Measurements from ENCODE around the gene DUSP1.

DNA sequence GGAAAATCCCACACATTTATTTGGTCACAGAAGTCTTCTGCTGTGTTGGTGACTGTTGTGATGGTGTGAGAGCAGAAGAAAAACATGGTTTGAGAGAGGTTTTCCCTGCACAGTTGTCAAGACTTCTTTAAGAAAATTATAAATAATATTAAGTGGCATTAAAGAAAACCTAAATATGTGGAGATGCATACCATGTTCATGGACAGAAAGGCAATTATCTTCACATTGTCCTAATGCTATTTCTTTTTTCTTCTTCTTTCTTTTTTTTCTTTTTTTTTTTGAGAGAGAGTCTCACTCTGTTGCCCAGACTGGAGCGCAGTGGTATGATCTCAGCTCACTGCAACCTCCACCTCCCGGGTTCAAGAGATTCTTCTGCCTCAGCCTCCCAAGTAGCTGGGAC is 38.8 kb upstream of the DUSP1 start:
- no peak for TF ChIP-seq MYC (IDR thresholded peaks at IDR 0.05; ENCODE audit: insufficient read depth, insufficient read length, insufficient replicate concordance, low read length, severe bottlenecking)
- no peak for TF ChIP-seq SUZ12 (IDR thresholded peaks at IDR 0.05; ENCODE audit: unreplicated experiment)
- TF ChIP-seq, protein P1, sequence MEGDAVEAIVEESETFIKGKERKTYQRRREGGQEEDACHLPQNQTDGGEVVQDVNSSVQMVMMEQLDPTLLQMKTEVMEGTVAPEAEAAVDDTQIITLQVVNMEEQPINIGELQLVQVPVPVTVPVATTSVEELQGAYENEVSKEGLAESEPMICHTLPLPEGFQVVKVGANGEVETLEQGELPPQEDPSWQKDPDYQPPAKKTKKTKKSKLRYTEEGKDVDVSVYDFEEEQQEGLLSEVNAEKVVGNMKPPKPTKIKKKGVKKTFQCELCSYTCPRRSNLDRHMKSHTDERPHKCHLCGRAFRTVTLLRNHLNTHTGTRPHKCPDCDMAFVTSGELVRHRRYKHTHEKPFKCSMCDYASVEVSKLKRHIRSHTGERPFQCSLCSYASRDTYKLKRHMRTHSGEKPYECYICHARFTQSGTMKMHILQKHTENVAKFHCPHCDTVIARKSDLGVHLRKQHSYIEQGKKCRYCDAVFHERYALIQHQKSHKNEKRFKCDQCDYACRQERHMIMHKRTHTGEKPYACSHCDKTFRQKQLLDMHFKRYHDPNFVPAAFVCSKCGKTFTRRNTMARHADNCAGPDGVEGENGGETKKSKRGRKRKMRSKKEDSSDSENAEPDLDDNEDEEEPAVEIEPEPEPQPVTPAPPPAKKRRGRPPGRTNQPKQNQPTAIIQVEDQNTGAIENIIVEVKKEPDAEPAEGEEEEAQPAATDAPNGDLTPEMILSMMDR (IDR thresholded peaks at IDR 0.05 in 2 of 3, conservative IDR thresholded peaks at IDR 0.05 in 1 of 3; ENCODE audit: control insufficient read depth in 2 of 3, extremely low read depth in 1 of 3, insufficient read depth in 1 of 3, low read depth in 3 of 3, low read length in 3 of 3): no peak
- TF ChIP-seq ZSCAN29 (IDR thresholded peaks at IDR 0.05): no peak
- TF ChIP-seq, protein P2, sequence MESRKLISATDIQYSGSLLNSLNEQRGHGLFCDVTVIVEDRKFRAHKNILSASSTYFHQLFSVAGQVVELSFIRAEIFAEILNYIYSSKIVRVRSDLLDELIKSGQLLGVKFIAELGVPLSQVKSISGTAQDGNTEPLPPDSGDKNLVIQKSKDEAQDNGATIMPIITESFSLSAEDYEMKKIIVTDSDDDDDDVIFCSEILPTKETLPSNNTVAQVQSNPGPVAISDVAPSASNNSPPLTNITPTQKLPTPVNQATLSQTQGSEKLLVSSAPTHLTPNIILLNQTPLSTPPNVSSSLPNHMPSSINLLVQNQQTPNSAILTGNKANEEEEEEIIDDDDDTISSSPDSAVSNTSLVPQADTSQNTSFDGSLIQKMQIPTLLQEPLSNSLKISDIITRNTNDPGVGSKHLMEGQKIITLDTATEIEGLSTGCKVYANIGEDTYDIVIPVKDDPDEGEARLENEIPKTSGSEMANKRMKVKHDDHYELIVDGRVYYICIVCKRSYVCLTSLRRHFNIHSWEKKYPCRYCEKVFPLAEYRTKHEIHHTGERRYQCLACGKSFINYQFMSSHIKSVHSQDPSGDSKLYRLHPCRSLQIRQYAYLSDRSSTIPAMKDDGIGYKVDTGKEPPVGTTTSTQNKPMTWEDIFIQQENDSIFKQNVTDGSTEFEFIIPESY (IDR thresholded peaks at IDR 0.05): no peak
- no peak for TF ChIP-seq FOXM1 (IDR thresholded peaks at IDR 0.05; ENCODE audit: low read depth, low read length)
- no peak for TF ChIP-seq POLR2AphosphoS2 (IDR thresholded peaks at IDR 0.05; ENCODE audit: low read depth, low read length)
- no peak for TF ChIP-seq TAF1 (IDR thresholded peaks at IDR 0.05; ENCODE audit: borderline replicate concordance, low read depth, low read length)
- TF ChIP-seq, protein P3, sequence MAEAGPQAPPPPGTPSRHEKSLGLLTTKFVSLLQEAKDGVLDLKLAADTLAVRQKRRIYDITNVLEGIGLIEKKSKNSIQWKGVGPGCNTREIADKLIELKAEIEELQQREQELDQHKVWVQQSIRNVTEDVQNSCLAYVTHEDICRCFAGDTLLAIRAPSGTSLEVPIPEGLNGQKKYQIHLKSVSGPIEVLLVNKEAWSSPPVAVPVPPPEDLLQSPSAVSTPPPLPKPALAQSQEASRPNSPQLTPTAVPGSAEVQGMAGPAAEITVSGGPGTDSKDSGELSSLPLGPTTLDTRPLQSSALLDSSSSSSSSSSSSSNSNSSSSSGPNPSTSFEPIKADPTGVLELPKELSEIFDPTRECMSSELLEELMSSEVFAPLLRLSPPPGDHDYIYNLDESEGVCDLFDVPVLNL (IDR thresholded peaks at IDR 0.05; ENCODE audit: low read depth, low read length): no peak
- TF ChIP-seq, protein P4, sequence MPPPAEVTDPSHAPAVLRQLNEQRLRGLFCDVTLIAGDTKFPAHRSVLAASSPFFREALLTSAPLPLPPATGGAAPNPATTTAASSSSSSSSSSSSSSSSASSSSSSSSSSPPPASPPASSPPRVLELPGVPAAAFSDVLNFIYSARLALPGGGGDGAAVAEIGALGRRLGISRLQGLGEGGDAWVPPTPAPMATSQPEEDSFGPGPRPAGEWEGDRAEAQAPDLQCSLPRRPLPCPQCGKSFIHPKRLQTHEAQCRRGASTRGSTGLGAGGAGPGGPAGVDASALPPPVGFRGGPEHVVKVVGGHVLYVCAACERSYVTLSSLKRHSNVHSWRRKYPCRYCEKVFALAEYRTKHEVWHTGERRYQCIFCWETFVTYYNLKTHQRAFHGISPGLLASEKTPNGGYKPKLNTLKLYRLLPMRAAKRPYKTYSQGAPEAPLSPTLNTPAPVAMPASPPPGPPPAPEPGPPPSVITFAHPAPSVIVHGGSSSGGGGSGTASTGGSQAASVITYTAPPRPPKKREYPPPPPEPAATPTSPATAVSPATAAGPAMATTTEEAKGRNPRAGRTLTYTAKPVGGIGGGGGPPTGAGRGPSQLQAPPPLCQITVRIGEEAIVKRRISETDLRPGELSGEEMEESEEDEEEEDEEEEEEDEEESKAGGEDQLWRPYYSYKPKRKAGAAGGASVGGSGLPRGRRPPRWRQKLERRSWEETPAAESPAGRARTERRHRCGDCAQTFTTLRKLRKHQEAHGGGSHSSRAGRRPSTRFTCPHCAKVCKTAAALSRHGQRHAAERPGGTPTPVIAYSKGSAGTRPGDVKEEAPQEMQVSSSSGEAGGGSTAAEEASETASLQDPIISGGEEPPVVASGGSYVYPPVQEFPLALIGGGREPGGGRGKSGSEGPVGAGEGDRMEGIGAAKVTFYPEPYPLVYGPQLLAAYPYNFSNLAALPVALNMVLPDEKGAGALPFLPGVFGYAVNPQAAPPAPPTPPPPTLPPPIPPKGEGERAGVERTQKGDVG (CRISPR knock-in tag; IDR thresholded peaks at IDR 0.05): no peak
- TF ChIP-seq SREBF2 (IDR thresholded peaks at IDR 0.05; ENCODE audit: low read length): no peak
- TF ChIP-seq CREM (IDR thresholded peaks at IDR 0.05; ENCODE audit: low read depth): no peak

Measured in GM12878 (cell line).